Left renal cortex interstitium (tissue), 4 donors: ENCODE results near the gene LPCAT1. TPM values are rescaled to one million over a fixed set of nuclear protein-coding genes. Genes with fewer than 3 reads are reported as not detected.
"Not testable (repeated sequence)": the region's sequence is repeated elsewhere in the genome, so short reads cannot be mapped to it uniquely, and the experiment has no call there.

Experiments used
- DNase-seq, 4 donors: peaks; one replicate each; pipeline ENCODE4 v3.0.0-alpha.2; 2013; ENCODE audit warnings: low read depth in 4 of 4, low spot score in 2 of 4, missing footprints in 1 of 4
- polyA plus RNA-seq, 4 donors: library from polyadenylated mRNA; unstranded; fragments of 120-200 nt; gene quantifications; one replicate each; pipeline ENCODE4 v1.2.1, GENCODE V29; 2013; ENCODE audit not compliant: insufficient read length in 4 of 4

The LPCAT1 gene
- 10 to 100 TPM; 40.6 to 48.3 (median 43.6) TPM for polyA plus RNA-seq

DNA sequence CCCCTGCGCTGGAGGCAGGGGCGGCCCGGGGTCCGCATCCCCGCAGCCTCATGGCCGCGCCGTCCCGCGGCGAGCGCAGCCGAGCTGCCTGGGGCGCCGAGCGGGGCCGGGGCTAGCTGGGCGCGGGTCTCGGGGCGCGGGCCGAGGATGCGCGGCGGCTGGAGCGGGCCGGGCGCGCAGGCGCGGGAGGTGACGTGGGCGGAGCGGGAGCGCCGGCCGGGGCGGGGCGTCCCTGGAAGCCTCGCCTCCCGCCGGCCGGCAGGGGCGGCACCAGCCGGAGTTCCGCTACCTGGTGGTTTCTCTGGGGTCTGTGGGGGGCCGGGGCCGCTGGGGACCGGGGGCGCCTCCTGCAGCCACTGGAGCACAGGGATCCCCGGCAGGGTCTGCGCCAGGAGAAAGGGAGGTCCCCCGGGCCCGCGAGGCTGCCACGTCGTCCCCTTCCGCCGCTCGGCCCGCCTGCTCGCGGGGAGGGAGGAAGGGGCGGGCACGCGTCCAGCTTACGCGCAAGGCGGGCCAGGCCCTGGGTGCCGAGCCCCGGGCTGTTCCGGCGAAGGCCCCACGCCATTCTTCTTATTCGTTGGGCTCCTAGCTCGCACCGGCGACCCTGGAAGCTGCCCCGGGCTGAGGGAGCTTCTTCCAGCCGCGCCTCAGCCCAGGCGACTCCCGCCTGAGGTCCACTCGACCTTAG is at the start of gene LPCAT1:
Gene LPCAT1 (minus strand): TSS at position 168 of the 688 bp plus-strand sequence. CDS start 116 bp downstream, at position 52.
- peak; percentile 19 to 63 (median 54) for DNase-seq

DNA sequence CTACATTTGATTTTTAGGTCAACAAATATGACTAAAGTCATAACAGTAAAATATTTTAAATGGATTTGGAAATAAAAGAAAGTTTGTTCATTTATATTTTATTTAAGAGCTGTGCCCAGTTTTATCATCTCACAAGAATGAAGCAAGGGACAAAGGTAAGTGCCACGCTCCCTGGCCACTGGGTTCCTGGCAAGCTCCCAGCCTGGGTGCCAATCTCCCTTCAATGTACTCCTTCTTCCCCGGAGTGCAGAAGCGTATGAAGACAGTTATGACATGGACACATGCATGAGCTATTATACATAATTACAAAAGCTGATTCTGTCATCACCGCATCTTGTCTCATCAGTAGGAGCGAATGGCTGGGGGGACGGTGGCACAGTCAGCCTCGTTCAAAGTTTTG is 48.1 kb upstream of the LPCAT1 start:
- DNase-seq = not testable (repeated sequence)

DNA sequence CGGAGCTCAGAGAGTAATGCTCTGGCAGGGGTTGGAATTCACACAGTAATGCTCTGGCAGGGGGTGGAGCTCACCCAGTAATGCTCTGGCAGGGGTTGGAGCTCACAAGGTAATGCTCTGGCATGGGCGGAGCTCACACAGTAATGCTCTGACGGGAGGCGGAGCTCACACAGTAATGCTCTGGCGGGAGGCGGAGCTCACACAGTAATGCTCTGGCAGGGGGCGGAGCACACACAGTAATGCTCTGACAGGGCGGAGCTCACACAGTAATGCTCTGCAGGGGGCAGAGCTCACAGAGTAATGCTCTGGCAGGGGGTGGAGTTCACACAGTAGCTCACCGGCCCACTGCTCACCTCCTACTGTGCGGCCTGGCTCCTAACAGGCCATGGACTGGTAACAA is 47.2 kb upstream of the LPCAT1 start:
- no peak for DNase-seq

- DNase-seq = peak in 3 of 4 donors; percentile 10 to 29 (median 21)
Observed at GRCh38 chr5:1568201-1568979, 44.6 kb upstream of the LPCAT1 start.

GRCh38 chr5:1567527-1568200 is 43.9 kb upstream of the LPCAT1 start:
- not testable (repeated sequence) for DNase-seq

- no peak for DNase-seq
Observed at GRCh38 chr5:1565737-1566734, 42.3 kb upstream of the LPCAT1 start.

DNA sequence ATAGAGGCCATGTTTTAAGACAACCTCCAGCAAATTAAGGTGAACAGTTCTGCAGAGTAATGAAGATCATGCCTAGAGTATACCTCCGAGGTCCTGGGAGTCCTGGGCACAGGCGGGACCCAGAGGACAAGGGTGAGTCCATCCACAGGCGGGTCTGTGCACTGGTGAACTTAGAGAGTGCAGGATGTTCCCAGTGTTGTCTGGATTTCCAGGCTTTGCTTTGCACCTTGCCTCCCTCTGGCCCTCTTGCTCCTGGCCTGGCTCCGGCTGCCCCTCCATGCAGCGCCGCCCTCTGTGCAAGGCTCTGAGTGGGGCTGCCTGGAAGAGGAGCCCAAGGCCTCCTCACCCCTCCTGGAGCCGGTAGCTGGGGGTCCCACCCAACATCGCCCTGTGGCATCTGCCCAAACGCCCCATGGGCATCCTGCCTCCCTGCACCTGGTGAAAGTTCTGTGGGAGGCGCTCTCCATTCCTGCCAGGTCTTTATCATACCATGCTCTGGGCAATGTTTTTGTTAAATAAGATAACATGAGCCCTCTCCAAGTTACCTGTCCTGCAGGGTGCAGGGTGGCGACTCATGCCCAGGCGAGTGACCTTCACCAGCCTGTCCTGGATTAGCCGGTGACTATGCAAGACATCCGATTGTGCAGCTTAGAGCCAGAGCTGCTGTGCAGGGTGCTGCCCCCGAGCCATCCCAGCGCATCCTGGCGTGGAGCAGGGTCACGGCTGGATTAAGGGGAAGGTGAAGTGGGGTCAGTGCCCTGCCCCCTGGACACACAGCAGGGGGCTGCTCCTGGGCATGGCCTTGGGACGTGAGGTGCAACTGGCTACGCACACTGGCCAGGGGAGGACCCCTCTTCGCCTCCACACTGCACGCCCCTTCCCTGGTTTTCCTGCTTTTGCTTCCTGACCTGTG is 41.3 kb upstream of the LPCAT1 start:
- DNase-seq = no peak

GRCh38 chr5:1564182-1564748 is 40.5 kb upstream of the LPCAT1 start:
- no peak for DNase-seq

DNA sequence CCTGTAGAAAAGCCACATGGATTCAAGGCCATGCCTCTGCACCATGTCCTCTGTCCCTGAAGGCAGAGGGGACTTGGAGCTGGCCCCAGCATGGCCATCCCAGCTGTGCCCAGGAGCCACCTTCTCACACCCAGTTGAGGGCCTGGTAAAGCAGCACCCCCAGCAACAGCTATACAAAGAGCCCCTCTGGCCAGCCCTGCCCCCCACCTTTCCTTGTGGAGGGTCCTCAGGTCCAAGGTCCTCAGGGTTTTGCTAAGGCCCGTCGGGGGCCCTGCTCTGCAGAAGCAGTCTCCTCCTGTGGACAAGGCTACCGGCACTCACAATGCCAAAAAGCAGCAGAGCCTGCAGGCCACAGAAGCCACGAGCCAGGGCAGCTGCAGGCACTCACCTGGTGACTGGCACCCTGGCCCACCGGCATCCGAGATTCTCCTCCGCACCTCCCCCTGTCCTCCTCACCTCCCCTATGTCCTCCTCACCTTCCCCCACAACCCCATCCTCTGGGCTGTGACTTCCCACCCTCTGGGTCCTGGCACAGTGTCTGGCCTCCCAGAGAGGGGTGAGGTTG is 39.9 kb upstream of the LPCAT1 start:
- no peak for DNase-seq

DNA sequence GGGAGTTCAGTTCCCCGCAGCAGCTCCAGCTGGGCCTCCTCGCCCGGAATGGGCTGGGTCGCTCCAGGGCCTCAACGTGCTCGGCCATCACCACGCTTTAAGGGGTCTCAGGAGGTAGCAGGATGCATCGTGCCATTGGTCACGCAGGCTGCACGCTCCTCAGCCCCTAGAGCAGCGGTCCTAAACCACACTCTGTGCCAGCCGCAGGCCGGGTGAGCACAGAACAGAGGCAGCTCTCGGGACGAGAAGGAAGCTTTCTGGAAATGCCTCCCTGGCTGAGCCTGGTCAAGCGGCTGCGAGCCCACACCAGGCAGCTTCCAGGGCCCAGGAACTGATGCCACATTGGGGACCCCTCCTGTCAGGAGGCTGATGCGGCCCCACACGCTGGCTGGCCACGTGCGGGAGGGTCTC is 39.3 kb upstream of the LPCAT1 start:
- no peak for DNase-seq

DNA sequence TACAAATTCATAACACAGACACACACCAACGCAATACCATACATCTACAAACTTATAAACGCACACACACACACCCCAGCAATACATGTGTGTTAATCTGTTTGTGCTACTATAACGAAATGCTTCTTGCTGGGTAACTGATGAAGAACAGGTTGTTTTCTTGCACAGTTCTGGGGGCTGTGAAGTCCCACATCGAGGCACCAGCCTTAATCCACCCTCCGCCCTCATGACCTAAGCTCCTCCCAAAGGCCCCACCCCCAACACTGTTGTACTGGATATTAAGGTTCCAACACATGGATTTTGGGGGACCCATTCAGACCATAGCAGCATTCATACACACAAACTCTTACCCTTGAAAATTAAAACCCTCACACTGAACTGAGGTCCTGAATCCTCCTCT is 38.8 kb upstream of the LPCAT1 start:
- DNase-seq = no peak

GRCh38 chr5:1561402-1561929 is 37.7 kb upstream of the LPCAT1 start:
- DNase-seq = no peak

- DNase-seq = not testable (repeated sequence)
Observed at GRCh38 chr5:1560499-1560898, 36.7 kb upstream of the LPCAT1 start.

DNA sequence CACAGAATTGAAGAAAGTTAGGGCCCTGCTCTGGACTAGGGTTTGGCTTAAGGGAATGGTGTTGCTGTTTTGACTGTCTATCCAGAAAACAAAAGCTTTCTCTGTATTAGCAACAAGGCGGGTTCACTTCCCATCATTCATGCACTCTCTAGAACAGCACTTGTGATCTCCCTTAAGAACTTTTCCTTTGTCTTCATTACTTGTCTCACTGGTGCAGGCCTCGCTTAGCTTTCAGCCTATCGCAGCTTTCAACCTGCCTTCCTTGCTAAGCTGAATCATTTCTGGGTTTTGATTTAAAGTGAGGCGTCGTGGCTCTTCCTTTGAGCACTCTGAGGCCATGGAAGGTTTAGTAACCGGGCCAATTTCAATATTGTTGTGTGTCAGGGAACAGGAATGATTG is 35.2 kb upstream of the LPCAT1 start:
- DNase-seq = no peak

DNA sequence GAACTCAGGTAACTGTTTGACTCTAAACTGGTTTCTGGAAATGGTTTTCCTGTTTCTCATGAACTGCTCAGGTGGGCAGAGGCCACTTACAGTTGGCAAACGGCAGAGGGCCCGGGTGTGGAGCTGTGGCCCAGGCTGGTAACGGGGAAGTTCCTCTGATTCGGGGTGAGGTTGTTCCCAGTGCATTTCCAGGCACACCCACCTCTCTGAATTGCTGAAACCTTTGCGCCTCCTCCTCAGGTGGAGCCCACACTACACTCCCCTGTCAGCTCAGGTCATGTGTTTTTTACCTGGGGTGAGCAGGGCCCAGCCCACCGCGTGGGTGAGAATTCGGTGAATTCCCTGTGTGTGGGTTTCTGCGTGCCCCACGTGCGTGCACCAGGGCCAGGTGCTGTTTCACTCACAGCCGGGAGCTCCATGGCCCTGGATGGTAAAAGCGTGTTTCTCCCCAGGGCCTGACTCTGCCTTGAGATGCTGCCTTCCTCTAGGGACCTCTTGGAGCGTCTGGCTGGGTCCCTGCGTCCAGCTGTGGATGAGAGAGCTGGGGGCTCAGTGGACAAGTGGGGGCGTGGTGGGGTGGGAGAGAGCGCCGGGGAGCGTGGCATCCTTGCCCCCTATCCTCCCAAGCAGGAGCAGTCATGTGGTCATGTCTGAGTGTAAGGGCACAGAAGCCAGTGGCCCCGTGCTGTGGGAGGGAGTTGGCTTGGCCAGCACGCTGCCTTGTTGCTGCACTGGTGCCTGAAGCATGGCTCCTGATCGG is 33.5 kb upstream of the LPCAT1 start:
- no peak for DNase-seq

DNA sequence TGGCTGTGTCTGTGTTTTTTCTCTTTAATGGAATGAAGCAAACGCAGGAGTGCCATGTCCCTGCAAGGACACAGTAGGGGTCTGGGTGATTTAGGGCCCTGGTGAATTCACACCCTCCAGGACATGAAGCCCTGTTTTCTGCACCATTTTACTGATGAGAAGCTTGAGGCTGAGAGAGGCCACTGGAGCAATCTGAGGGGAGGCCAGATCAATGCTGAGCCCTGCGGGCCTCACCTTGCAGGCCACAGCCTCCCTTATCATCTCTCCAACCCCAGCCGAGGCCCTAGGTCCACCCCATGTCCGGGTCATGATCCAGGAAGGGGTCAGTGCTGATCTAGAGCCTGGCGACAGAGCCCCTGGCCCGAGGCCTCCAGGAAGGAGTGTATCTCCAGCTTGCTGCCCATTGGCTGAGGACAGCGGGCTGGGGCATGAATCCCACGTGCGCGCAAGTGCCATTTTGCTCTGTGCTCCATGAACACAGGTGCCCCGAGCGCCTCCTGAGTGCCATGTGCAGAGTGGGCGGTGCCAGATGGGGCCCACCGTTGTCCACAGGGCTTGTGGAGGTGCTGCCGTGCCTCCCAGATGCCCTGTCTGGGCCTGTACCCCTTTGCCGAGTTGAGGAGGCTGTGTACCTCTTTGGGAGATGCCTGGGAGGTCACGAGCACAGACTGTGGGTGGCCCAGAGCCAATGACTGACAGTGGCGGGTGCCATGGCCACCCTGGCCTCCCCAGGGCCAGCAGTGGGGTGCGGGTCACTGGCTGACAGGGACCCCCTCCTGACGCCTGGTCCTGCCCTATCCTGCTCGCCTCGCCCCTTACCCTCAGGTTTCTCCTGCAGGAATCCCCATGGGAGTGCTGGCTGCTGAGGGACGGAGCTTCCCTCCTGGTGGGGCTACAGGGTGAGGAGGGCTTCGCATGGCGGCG is 32.3 kb upstream of the LPCAT1 start:
- DNase-seq = no peak
